GM12874 (cell line): ENCODE measurements around the gene RASGRF2.

Experiments used
- CTCF ChIP-seq: IDR thresholded peaks from 2 replicates; pipeline ENCODE4 v1.5.1; 2011; ENCODE audit warnings: low read depth, mild to moderate bottlenecking, control low read depth, low read length, moderate library complexity; ENCODE audit not compliant: insufficient read depth

RASGRF2 gene

DNA sequence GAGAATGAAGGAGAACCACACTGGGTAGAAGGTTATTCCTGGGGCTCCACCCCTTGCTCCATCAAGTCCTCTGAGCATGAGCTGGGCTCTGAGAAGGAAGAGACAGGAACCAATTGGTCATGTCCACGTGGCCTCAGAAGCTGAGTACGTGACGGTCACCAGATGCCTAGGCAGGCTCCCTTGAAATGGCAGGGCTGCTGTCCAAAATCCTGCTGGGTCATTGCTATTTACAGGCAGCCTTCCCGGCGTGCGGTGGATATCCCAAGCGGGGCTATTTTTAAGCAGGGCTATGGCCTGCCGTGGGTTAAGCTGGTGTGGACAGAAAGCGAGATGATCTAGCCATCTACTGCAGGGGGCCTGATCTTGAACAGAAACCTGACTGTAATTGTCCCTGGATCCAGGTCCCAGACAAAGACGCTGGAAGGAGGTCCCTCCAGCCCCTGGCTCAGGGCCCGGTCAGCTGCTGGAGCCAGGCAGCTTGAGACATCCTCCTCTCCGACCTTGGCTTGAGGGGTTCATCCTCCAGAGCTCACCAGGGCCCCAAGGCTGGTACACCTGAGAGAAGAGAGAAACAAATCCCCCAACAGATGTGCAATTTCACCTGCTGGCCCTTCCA is 272.4 kb downstream of the RASGRF2 start:
- no peak for TF ChIP-seq CTCF

GRCh38 chr5:81233080-81233634 is 273.0 kb downstream of the RASGRF2 start, which contains the start of gene CKMT2:
Gene CKMT2 (plus strand): TSS chr5:81233322. CDS start chr5:81251133, 17,811 bp downstream.
- TF ChIP-seq CTCF: no peak

GRCh38 chr5:81234299-81234698 is 274.1 kb downstream of the RASGRF2 start:
- TF ChIP-seq CTCF: no peak

GRCh38 chr5:81234801-81235200 is 274.6 kb downstream of the RASGRF2 start:
- TF ChIP-seq CTCF: no peak

DNA sequence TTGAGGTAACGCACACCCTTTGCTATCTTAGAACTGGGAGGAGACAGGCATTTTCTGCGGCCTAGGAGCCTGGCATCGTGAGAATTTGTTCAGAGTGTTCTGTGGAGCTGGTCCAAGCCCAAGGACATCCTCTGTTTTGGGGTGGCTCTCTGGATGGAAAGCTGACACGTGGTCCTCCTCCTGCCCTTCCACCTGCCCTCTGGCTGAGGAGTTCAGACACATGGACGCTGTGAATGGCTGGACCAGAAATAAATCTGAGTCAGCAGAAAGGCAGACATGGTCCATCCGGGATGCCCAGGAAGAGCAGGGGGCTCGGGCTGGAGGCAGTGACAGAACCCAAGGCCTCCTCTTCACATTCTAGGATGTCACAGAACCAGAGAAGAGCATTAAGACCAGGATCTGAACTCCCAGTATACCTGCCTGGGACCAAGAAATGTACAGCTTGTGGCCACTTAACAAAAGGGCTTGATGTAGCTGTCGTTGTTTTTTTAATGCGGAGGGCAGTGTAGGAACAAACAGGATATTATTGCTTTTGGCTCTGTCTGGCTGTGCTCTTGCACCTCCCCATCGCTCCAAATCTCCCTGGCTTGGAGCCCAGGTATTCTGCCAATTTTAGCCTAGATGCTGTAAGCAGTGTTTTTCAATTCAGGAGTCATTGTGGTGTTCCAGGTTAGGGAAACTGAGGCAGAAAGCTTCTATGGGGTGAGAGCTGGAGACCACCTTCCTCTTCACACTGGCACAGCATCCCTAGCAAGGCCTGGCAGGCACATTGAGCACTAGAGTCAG is 275.3 kb downstream of the RASGRF2 start:
- TF ChIP-seq CTCF: no peak

GRCh38 chr5:81238460-81238859 is 278.3 kb downstream of the RASGRF2 start:
- no peak for TF ChIP-seq CTCF

- no peak for TF ChIP-seq CTCF
Observed at GRCh38 chr5:81239613-81240012, 279.4 kb downstream of the RASGRF2 start.
